Esophagus squamous epithelium (tissue), 5 donors: ENCODE data around the gene CPEB3. TPM values are rescaled to one million over a fixed set of nuclear protein-coding genes. Genes with fewer than 3 reads are reported as not detected.

Experiments
- DNase-seq: peaks from one replicate; lab custom pipeline; 2025; lab: John Stamatoyannopoulos, UW
- H3K27ac ChIP-seq, 4 donors: fragments of 200-600 bp; sonication (generic); one replicate each; pipeline ENCODE4 v1.5.1; 2016 to 2019; ENCODE audit warnings: mild to moderate bottlenecking in 1 of 4
- H3K27me3 ChIP-seq, 4 donors: fragments of 200-600 bp; sonication (generic); 1 replicate in 3 of 4; 2 replicates in 1 of 4; pipeline versions ENCODE4 v1.5.1 to v1.6.0; 2017 to 2021; ENCODE audit warnings: antibody characterized with exemption in 1 of 4
- H3K36me3 ChIP-seq, 3 donors: fragments of 200-600 bp; sonication (generic); one replicate each; pipeline ENCODE4 v1.5.1; 2016 to 2019
- H3K4me1 ChIP-seq, 3 donors: fragments of 200-600 bp; sonication (generic); one replicate each; pipeline ENCODE4 v1.5.1; 2017 to 2019
- H3K4me3 ChIP-seq, 4 donors: fragments of 200-600 bp; sonication (generic); 1 replicate in 3 of 4; 2 replicates in 1 of 4; pipeline ENCODE4 v1.5.1; 2016 to 2019; ENCODE audit warnings: mild to moderate bottlenecking in 2 of 4, moderate library complexity in 1 of 4
- H3K9me3 ChIP-seq, 3 donors: fragments of 200-600 bp; sonication (generic); one replicate each; pipeline ENCODE4 v1.5.1; 2016 to 2019
- CTCF ChIP-seq, 6 experiments: fragments of 450-650 bp in 4 of 6; fragments of 200-600 bp in 2 of 6; sonication (generic) in 2 of 6; IDR thresholded peaks; one replicate each; pipeline ENCODE4 v1.5.1; 2016 to 2019; ENCODE audit warnings: antibody characterized with exemption in 6 of 6, mild to moderate bottlenecking in 4 of 6, moderate library complexity in 4 of 6
- POLR2A ChIP-seq, 4 donors: fragments of 450-650 bp; IDR thresholded peaks; one replicate each; pipeline ENCODE4 v1.6.1; 2017; ENCODE audit warnings: antibody characterized with exemption in 4 of 4, mild to moderate bottlenecking in 4 of 4, moderate library complexity in 3 of 4
- WGBS, 2 donors: methylation state at CpG; one replicate each; pipeline ENCODE4 v1.1.5; 2018; 5-methylcytosine and 5-hydroxymethylcytosine counted together
- intact Hi-C: fragments of 100-400 bp; cut with DNase I; formaldehyde crosslinking; loops from one replicate; pipeline ENCODE4 v1.15.0; 2022
- total RNA-seq, 4 donors: library from RNA; depleted of rRNA; stranded (reverse); fragments of >200 nt; gene quantifications; one replicate each; pipeline ENCODE4 v1.1.0, GENCODE V29; 2016
- donor health status: DM: yes; HTN: yes; CAD: no.

Gene CPEB3
- total RNA-seq, 4 donors from 2014 or later, result 5.5 to 8.8 (median 7.3) TPM

GRCh38 chr10:92208157-92208720 is 82.6 kb downstream of the CPEB3 start:
- H3K27ac ChIP-seq, result peak overlapping the region in 3 of 4 donors; percentile 24 to 92 (median 86)

GRCh38 chr10:92207061-92207460 is 83.8 kb downstream of the CPEB3 start:
- H3K9me3 ChIP-seq, result no peaks in the 10 kb centered on the region
- peaks cover 0 to 40% (median 11%) of the 10 kb centered on the region in 3 donors for H3K4me1 ChIP-seq
- intact Hi-C loops, result no loop called here
- no CpG with 5 or more reads among the region's 1 CpG for WGBS, 2 donors
- H3K27ac ChIP-seq, result no peak overlapping the region
- H3K36me3 ChIP-seq, result peaks cover 0 to 16% (median 0%) of the 10 kb centered on the region in 3 donors
- no peaks in the 10 kb centered on the region for H3K27me3 ChIP-seq
- no peak overlapping the region for H3K4me3 ChIP-seq
- DNase-seq, result no peak
- TF ChIP-seq CTCF (IDR thresholded peaks at IDR 0.05), result no peak
- TF ChIP-seq POLR2A (IDR thresholded peaks at IDR 0.05), result no peak

More at GRCh38 chr10:92208157-92208720, 82.6 kb downstream of the CPEB3 start:
- intact Hi-C loops, result no loop called here
- no peak for DNase-seq
- no peak overlapping the region for H3K4me3 ChIP-seq
- no peaks in the 10 kb centered on the region for H3K9me3 ChIP-seq
- no peaks in the 10 kb centered on the region for H3K27me3 ChIP-seq
- no peak for TF ChIP-seq CTCF (IDR thresholded peaks at IDR 0.05)
- TF ChIP-seq POLR2A (IDR thresholded peaks at IDR 0.05), result no peak
- H3K36me3 ChIP-seq, result peaks cover 0 to 16% (median 0%) of the 10 kb centered on the region in 3 donors
- peaks cover 0 to 41% (median 11%) of the 10 kb centered on the region in 3 donors for H3K4me1 ChIP-seq

GRCh38 chr10:92203919-92204623 is 86.8 kb downstream of the CPEB3 start:
- H3K27ac ChIP-seq, result no peak overlapping the region
- no peaks in the 10 kb centered on the region for H3K27me3 ChIP-seq
- H3K4me3 ChIP-seq, result no peak overlapping the region
- WGBS, 2 donors, result 98 to 99% methylated on average over 6 of the region's 6 CpGs
- H3K36me3 ChIP-seq, result peaks cover 0 to 16% (median 0%) of the 10 kb centered on the region in 3 donors
- H3K9me3 ChIP-seq, result no peaks in the 10 kb centered on the region
- intact Hi-C loops, result no loop called here
- no peak for TF ChIP-seq CTCF (IDR thresholded peaks at IDR 0.05)
- TF ChIP-seq POLR2A (IDR thresholded peaks at IDR 0.05), result no peak
- peaks cover 0 to 19% (median 14%) of the 10 kb centered on the region in 3 donors for H3K4me1 ChIP-seq
- DNase-seq, result no peak

- 39 to 97% methylated on average over 1 of the region's 1 CpG for WGBS, 2 donors
- Histone ChIP-seq H3K27ac (no peak overlapping the region), H3K36me3 (peaks cover 0 to 14% (median 0%) of the 10 kb centered on the region in 3 donors), H3K9me3 (no peaks in the 10 kb centered on the region), H3K4me3 (no peak overlapping the region), H3K4me1 (peaks cover 0 to 16% (median 6%) of the 10 kb centered on the region in 3 donors), H3K27me3 (no peaks in the 10 kb centered on the region)
- no peak for DNase-seq
- no peak for TF ChIP-seq CTCF (IDR thresholded peaks at IDR 0.05)
- TF ChIP-seq POLR2A (IDR thresholded peaks at IDR 0.05), result no peak
- intact Hi-C loops, result no loop called here
These were observed 88.3 kb downstream of the CPEB3 start for GRCh38 chr10:92202536-92202935.

GRCh38 chr10:92200564-92200963 is 90.3 kb downstream of the CPEB3 start:
- DNase-seq, result no peak
- Histone ChIP-seq H3K27me3 (no peaks in the 10 kb centered on the region), H3K36me3 (peaks cover 0 to 6% (median 0%) of the 10 kb centered on the region in 3 donors), H3K9me3 (no peaks in the 10 kb centered on the region), H3K4me3 (no peak overlapping the region), H3K27ac (peak overlapping the region in 3 of 4 donors; percentile 20 to 35 (median 28)), H3K4me1 (peaks cover 0 to 22% (median 6%) of the 10 kb centered on the region in 3 donors)
- TF ChIP-seq POLR2A (IDR thresholded peaks at IDR 0.05), result no peak
- TF ChIP-seq CTCF (IDR thresholded peaks at IDR 0.05), result no peak
- intact Hi-C loops, result no loop called here
- 42 to 56% methylated on average over 1 of the region's 1 CpG for WGBS, 2 donors
